ENCODE measurements around the gene SOS1.

The SOS1 gene

GRCh38 chr2:39027421-39027820, 93.4 kb downstream of the SOS1 start:
- DNase-seq (ENCODE audit: low read depth in 3 of 3), result no peak

- DNase-seq (ENCODE audit: low read depth in 3 of 3), result no peak
Observed at GRCh38 chr2:39024833-39025232, 96.0 kb downstream of the SOS1 start.

DNA sequence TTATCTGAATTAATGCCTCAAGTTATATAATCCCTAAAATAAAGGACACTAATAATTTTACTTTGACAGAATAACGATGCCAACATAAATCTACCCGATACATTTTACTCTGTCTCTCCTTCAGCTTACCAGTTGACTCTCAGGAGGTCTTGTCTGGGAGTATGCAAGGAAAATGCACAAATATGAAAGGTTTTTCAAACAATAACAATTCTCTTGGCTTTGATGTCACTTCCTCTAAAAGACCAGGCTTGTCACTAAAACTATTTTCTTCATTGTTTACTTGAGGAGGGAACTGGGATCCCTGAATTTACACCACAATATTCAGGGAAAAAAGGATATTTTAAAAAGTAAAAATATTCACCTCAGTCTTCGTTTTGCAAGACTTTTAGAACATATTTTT, 97.2 kb downstream of the SOS1 start:
- no peak for DNase-seq (ENCODE audit: low read depth in 3 of 3)

GRCh38 chr2:39022642-39023235, 98.1 kb downstream of the SOS1 start:
- no peak for DNase-seq (ENCODE audit: low read depth in 3 of 3)

- no peak for DNase-seq (ENCODE audit: low read depth in 3 of 3)
Observed at GRCh38 chr2:39020383-39020782, 100.5 kb downstream of the SOS1 start.

DNA sequence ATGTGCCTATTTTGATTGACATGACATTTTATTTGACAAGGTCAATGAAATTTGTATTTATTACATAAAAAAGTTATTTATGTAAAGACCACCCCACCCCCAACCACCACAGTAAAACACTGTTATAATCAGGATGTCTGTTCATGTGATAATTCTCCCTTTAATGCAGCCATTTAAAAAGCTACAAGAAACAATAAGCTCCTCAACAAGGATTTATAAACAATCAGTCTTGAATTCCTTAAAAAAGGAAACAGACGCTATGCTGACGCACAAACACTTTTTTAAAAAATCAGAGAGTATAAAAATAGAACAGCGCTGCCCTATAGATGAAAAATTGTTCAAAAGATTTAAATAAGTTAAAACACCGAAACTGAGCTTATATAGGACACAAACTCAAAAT, 102.2 kb downstream of the SOS1 start:
- DNase-seq (ENCODE audit: low read depth in 3 of 3), result no peak

DNA sequence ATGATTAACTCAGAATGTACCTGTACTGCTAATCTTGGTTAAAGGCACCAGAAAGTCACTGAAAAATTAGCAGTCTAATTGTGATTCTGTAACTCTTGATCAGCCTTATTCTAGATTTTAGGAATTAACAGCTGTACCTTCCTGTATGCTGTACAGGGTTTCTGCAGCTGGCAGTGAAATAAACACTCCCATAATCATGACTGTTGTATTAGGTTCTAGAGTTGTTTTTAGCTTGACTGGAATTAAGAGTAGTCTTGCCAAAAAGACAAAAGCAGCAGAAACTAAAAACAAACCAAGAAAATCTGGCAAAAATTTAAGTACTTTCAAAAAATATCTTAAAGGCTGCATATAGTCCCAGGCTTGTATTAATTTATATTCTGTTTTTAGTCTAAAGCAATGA, 103.5 kb downstream of the SOS1 start:
- no peak for DNase-seq (ENCODE audit: low read depth in 3 of 3)

- no peak for DNase-seq (ENCODE audit: low read depth in 3 of 3)
Observed at GRCh38 chr2:39015424-39015823, 105.4 kb downstream of the SOS1 start.

DNA sequence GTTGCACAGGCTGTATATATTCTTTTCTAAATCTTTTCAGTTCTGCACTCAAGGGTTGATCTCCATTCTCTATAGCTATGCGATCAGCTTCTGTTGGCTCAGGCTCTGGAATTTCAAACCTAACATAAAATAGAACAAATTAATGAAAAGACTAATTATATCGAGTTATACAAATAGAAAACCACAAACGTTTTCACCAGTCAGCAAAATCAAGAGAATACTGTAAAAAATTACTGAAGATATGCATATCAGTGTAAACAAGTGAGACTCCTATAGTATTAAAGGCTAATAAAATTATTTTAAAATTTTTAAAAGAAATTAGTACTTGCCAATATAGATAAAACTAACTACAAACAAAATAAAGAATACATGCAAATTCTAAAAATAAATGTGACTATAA, 107.0 kb downstream of the SOS1 start:
- no peak for DNase-seq (ENCODE audit: low read depth in 3 of 3)

DNA sequence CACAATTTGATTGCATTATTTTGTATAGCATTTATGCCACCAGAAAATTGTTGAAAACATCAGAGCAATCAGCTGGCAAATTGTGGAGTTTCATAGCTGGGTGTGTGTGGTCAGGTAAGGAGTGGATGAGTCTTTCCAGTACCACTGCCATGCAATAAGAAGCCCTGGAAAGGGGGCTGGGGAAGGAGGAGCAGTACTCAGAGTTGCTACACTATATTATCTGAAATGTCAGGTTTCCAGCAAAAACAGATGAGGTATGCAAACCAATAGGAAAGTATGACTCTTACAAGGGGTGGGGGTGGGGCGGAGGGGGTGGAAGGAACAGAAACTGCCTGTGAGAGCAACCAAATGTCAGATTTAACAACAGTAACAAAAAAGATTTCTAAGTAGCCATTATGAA, 112.2 kb downstream of the SOS1 start:
- DNase-seq (ENCODE audit: low read depth in 3 of 3), result no peak

- DNase-seq (ENCODE audit: low read depth in 3 of 3), result no peak
Observed at GRCh38 chr2:39007875-39008504, 112.9 kb downstream of the SOS1 start.

GRCh38 chr2:39000552-39000951, 120.3 kb downstream of the SOS1 start:
- no peak for DNase-seq (ENCODE audit: low read depth in 3 of 3)

- DNase-seq (ENCODE audit: low read depth in 3 of 3), result no peak
Observed at GRCh38 chr2:38997781-38998180, 123.1 kb downstream of the SOS1 start.

- DNase-seq (ENCODE audit: low read depth in 3 of 3), result no peak
Observed at GRCh38 chr2:38991899-38992298, 129.0 kb downstream of the SOS1 start.

DNA sequence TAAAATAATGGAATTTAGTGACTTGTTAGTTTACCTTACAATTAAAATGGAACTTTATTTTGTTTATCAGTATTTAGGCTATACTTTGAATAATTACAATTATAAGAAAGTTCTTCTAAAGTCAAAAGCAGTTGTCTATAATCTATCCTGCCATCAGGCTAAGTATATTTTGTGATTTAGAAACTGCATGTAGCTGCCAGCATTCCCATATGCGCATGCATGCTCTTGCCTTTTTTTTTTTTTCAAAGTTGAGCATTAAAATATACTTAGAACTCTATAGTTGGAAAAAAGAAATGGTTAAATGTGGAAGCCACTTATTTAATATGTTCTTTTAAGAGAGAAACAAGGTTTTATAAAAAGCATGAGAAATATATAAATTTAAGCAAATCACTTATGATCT, 132.1 kb downstream of the SOS1 start:
- no peak for DNase-seq (ENCODE audit: low read depth in 3 of 3)

DNA sequence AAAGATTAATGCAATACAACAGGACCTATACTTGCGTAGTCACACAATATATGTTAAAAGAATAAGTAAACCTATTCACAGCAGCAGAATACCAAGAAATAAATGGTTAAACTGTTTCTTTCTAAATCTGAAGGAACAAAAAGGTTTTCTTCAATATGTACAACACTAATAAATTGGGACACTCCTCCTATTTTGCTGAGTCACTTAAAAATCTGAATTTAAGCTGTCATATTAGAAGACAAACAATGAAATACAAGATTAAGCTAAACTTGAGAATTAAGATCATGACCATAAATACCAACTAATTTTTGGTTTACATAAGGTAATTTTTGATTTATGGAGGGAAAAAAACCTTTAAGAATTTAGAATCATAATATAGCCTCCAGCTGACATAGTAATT, 138.4 kb downstream of the SOS1 start:
- no peak for DNase-seq (ENCODE audit: low read depth in 3 of 3)

- DNase-seq (ENCODE audit: low read depth in 3 of 3), result no peak
Observed at GRCh38 chr2:38981670-38982357, 139.0 kb downstream of the SOS1 start.

- DNase-seq (ENCODE audit: low read depth in 3 of 3), result no peak
Observed at GRCh38 chr2:38981003-38981669, 139.7 kb downstream of the SOS1 start.

GRCh38 chr2:38978908-38979307, 141.9 kb downstream of the SOS1 start:
- no peak for DNase-seq (ENCODE audit: low read depth in 3 of 3)

GRCh38 chr2:38978296-38978903, 142.5 kb downstream of the SOS1 start:
- DNase-seq (ENCODE audit: low read depth in 3 of 3), result no peak

DNA sequence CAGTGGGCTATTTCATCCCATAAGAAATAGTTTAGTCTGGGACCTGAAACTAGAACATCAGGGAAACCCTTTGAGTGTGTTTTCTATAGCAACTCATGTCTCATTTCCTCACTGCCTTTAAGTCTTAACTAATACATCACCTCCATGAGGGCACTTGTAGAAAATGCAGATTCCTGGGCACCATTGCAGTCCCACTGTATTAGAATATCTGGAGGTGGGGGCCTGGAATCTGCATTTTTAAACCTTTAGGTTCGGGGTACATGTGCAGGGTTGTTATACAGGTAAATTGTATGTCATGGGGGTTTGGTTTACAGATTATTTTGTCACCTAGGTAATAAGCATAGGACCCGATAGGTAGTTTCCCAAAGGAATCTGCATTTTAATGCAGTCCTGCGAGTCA, 143.8 kb downstream of the SOS1 start:
- no peak for DNase-seq (ENCODE audit: low read depth in 3 of 3)

DNA sequence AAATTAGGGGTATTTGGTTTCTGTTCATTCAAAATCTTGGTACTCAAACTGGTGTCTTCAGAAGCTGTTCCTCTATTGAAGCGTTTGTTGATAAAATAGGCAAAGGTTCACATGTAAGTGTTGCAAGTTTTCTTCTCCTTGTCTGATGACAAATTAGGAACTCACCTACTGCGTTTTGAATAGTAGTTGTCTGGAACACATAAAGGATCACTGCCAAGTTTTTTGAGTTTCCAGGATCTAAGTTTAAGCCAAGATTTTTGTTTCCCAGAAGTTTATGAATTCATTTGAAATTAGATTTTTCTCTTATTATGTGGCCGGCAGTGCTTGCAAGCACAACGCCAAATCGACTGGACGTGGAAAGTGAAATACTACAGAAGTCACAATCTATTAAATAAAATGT, 145.8 kb downstream of the SOS1 start:
- no peak for DNase-seq (ENCODE audit: low read depth in 3 of 3)

All from stimulated activated CD4-positive, alpha-beta T cell treated with anti-CD3 and anti-CD28 coated beads, TNF-alpha, amount 100 ng/mL, for 24 hours (primary cell).